ENCODE data around the gene DDIT4.
"Not testable (repeated sequence)": the region's sequence is repeated elsewhere in the genome, so short reads cannot be mapped to it uniquely, and the experiment has no call there.

DDIT4 gene

GRCh38 chr10:72296829-72297280 is 23.1 kb downstream of the DDIT4 start:
- not testable (repeated sequence) for DNase-seq (ENCODE audit: low read depth)

GRCh38 chr10:72297281-72297804 is 23.6 kb downstream of the DDIT4 start:
- peak; percentile 94 for DNase-seq (ENCODE audit: low read depth)

- DNase-seq (ENCODE audit: low read depth), result peak; percentile 97
These were observed 24.3 kb downstream of the DDIT4 start for GRCh38 chr10:72297805-72298591.

GRCh38 chr10:72298592-72299519 is 25.1 kb downstream of the DDIT4 start:
- no peak for DNase-seq (ENCODE audit: low read depth)

GRCh38 chr10:72303424-72304128 is 29.9 kb downstream of the DDIT4 start:
- DNase-seq (ENCODE audit: low read depth), result no peak

- DNase-seq (ENCODE audit: low read depth), result no peak
These were observed 32.6 kb downstream of the DDIT4 start for GRCh38 chr10:72306215-72306760.

GRCh38 chr10:72307711-72308110 is 34.0 kb downstream of the DDIT4 start:
- DNase-seq (ENCODE audit: low read depth), result not testable (repeated sequence)

- peak; percentile 46 for DNase-seq (ENCODE audit: low read depth)
These were observed 34.7 kb downstream of the DDIT4 start for GRCh38 chr10:72308320-72308987.

- DNase-seq (ENCODE audit: low read depth), result peak; percentile 49
These were observed 35.8 kb downstream of the DDIT4 start for GRCh38 chr10:72309290-72310240.

GRCh38 chr10:72310241-72310633 is 36.5 kb downstream of the DDIT4 start:
- DNase-seq (ENCODE audit: low read depth), result no peak

GRCh38 chr10:72310636-72311035 is 36.9 kb downstream of the DDIT4 start:
- DNase-seq (ENCODE audit: low read depth), result no peak

- no peak for DNase-seq (ENCODE audit: low read depth)
These were observed 37.9 kb downstream of the DDIT4 start for GRCh38 chr10:72311667-72312066.

- no peak for DNase-seq (ENCODE audit: low read depth)
These were observed 39.2 kb downstream of the DDIT4 start for GRCh38 chr10:72312865-72313391.

GRCh38 chr10:72314263-72314662 is 40.5 kb downstream of the DDIT4 start:
- no peak for DNase-seq (ENCODE audit: low read depth)

- no peak for DNase-seq (ENCODE audit: low read depth)
These were observed 41.3 kb downstream of the DDIT4 start for GRCh38 chr10:72315054-72315453.

GRCh38 chr10:72315611-72316385 is 42.1 kb downstream of the DDIT4 start:
- peak; percentile 97 for DNase-seq (ENCODE audit: low read depth)

- DNase-seq (ENCODE audit: low read depth), result no peak
These were observed 42.6 kb downstream of the DDIT4 start for GRCh38 chr10:72316386-72316700.

- no peak for DNase-seq (ENCODE audit: low read depth)
These were observed 43.2 kb downstream of the DDIT4 start for GRCh38 chr10:72316748-72317435.
